BJ (cell line): ENCODE measurements around the gene CYB5R3. TPM values are rescaled to one million over a fixed set of nuclear protein-coding genes. Genes with fewer than 3 reads are reported as not detected.

Experiments used
- CTCF ChIA-PET: fragments of 350-600 bp; formaldehyde crosslinking; extraction: SDS; loops from one replicate; lab custom pipeline; 2021; ENCODE audit warnings: antibody characterized with exemption, inconsistent platforms; lab: Yijun Ruan, JAX
- POLR2A ChIA-PET: fragments of 300-600 bp; sonication (Branson Sonifier 250); formaldehyde crosslinking; extraction: SDS; loops from one replicate; lab custom pipeline; 2021; ENCODE audit warnings: antibody characterized with exemption; lab: Charles Lee
- DNase-seq: peaks from one replicate; pipeline ENCODE4 v3.0.0-alpha.2; 2011; ENCODE audit warnings: low read depth
- H3K27me3 ChIP-seq: 2 replicates; pipeline ENCODE4 v1.6.0; 2011; ENCODE audit warnings: low read length; ENCODE audit not compliant: control insufficient read depth, insufficient read depth
- H3K36me3 ChIP-seq: 2 replicates; pipeline ENCODE4 v1.5.1; 2011; ENCODE audit warnings: low read length; ENCODE audit not compliant: control insufficient read depth, insufficient read depth
- H3K4me3 ChIP-seq: 2 replicates; pipeline ENCODE4 v1.5.1; 2011; ENCODE audit warnings: low read depth, mild to moderate bottlenecking, control low read depth, low read length
- polyA plus RNA-seq: library from polyadenylated mRNA; depleted of rRNA; stranded (reverse); fragments of >200 nt; gene quantifications from 2 replicates; pipeline ENCODE4 v1.2.3, GENCODE V29; 2011
- TF ChIP-seq, protein P1 (sequence below): IDR thresholded peaks from 2 replicates; pipeline ENCODE4 v1.5.1; 2011; ENCODE audit warnings: low read depth, mild to moderate bottlenecking, control low read depth, inconsistent platforms, low read length, moderate library complexity; ENCODE audit not compliant: insufficient read depth

CYB5R3 gene
- polyA plus RNA-seq, 1 experiment: 418 TPM

DNA sequence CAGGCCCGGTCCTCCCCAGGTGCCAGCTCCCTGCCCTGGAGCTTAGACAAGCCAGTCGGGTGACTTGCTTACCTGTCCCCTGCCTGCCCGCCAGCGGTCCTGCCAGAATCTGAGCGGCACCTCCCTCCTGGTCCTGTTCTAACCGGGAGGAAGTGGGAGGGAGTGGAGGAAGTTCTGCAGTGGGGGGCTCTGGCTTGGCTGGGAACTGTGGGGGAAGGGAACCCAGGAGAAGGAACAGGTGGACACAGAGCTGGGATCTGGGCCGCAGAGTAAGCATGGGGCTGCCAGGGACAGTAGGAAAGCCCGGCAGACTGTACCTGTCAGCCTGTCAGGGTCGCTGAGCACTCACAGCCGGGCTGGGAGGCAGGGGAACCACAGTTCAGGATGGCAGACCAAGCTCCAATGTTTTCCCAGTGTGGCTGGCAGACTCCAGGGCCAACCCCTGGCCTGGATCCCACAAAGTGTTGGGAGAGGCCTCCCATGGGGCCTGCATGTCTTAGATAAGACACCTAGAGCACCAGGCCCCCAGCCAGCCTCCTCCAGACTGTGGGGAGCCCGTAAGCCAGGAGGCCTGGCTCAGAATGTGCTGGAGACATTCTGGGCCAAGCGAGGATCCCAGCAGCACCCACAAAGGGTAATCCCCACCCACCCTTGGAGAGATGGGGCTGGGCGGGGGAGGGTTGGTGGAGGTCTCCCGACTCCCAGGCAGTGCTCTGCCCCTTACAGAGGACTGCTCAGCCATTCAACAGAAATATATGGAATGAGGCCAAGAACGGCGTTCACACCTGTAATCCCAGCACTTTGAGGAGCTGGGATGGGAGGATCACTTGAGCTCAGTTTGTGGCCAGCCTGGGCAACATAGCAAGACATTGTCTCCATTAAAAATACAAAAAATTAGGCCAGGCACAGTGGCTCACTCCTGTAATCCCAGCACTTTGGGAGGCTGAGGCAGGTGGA, 2.3 kb downstream of the CYB5R3 start:
- POLR2A ChIA-PET: interaction anchor here (0.6 to 0.9 kb wide), 2 partner anchors 11 to 32 kb away, joined by 3 to 5 read pairs; partner anchors contain the start of gene POLDIP3
- TF ChIP-seq, protein P1, sequence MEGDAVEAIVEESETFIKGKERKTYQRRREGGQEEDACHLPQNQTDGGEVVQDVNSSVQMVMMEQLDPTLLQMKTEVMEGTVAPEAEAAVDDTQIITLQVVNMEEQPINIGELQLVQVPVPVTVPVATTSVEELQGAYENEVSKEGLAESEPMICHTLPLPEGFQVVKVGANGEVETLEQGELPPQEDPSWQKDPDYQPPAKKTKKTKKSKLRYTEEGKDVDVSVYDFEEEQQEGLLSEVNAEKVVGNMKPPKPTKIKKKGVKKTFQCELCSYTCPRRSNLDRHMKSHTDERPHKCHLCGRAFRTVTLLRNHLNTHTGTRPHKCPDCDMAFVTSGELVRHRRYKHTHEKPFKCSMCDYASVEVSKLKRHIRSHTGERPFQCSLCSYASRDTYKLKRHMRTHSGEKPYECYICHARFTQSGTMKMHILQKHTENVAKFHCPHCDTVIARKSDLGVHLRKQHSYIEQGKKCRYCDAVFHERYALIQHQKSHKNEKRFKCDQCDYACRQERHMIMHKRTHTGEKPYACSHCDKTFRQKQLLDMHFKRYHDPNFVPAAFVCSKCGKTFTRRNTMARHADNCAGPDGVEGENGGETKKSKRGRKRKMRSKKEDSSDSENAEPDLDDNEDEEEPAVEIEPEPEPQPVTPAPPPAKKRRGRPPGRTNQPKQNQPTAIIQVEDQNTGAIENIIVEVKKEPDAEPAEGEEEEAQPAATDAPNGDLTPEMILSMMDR: no peak
- CTCF ChIA-PET: interaction anchor here (0.7 to 1.0 kb wide), 2 partner anchors 11 to 15 kb away, joined by 3 to 4 read pairs; no protein-coding TSS in a partner anchor
- no peak for DNase-seq
- Histone ChIP-seq H3K4me3 (no peak overlapping the region), H3K36me3 (peaks cover 1% of the 10 kb centered on the region; the same call in 1 of the 2 replicates), H3K27me3 (no peaks in the 10 kb centered on the region)

DNA sequence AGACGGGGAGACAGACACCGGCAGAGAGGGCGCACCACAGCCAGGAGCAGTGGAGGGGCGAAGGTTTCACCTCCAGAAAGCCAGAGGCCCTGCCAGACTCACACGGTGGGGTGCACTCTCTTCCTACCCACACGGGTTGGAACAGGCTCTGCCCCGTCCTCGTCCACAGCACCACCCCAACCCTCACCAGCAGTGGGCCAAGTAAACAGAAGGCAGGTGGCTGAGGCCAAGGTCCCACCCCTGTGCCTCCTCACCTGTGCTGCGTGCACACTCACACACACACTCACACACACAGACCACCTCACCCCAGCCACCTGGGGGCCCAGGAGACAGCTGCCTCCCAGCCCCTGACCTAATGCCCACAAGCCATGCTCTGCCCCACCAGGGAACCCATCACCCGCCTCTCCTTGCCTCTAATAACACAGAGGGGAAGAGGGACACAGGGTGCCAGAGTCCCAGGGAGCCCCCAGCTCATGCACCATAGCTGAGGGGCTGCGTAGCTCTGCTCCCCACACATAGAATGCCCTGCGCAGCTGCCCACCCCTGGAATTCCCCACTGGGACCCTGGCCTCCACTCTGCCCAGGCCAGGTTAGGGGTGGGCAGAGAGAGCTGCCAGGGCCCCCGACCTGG, 3.1 kb downstream of the CYB5R3 start:
- POLR2A ChIA-PET: no interaction called here
- Histone ChIP-seq H3K27me3 (no peaks in the 10 kb centered on the region), H3K4me3 (no peak overlapping the region), H3K36me3 (peaks cover 1% of the 10 kb centered on the region; the same call in 1 of the 2 replicates)
- DNase-seq: no peak
- CTCF ChIA-PET: no interaction called here
- TF ChIP-seq, protein P1: no peak

DNA sequence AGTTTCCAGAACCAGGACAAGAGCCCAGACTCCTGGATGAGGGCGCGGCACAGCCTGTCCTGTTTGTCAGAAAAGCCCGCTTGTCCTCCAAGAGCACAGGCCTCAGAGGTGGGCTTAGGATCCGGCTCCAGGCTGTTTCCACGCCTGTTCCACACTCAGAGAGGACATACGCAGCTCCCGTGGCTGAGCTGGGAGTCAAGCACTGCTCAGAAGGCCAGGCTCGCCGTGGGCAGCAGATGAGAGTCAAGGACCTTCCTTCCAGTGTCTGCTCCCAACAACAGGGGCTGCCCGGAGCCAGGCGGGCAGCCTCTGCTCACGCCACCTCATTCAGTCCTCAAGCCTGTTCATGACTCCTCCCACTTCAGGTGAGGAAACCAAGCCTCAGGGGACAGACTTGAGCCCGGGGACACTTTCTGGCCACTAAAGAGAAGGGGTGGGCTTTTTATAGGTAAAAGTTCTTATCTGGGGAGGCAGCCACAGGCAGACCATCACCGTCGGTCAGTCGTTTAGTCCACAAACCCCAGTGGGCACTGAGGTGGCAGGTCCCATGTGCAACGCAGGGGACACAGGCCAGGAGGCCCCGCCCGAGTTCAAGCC, 3.8 kb downstream of the CYB5R3 start:
- H3K36me3 ChIP-seq: peaks cover 1% of the 10 kb centered on the region; the same call in 1 of the 2 replicates
- TF ChIP-seq, protein P1: no peak
- DNase-seq: no peak
- H3K27me3 ChIP-seq: no peaks in the 10 kb centered on the region
- no peak overlapping the region for H3K4me3 ChIP-seq
- ChIA-PET CTCF (interaction anchor here (1.8 kb wide), 1 partner anchor 24 kb away, joined by 6 read pairs; no protein-coding TSS in a partner anchor), POLR2A (no interaction called here)

DNA sequence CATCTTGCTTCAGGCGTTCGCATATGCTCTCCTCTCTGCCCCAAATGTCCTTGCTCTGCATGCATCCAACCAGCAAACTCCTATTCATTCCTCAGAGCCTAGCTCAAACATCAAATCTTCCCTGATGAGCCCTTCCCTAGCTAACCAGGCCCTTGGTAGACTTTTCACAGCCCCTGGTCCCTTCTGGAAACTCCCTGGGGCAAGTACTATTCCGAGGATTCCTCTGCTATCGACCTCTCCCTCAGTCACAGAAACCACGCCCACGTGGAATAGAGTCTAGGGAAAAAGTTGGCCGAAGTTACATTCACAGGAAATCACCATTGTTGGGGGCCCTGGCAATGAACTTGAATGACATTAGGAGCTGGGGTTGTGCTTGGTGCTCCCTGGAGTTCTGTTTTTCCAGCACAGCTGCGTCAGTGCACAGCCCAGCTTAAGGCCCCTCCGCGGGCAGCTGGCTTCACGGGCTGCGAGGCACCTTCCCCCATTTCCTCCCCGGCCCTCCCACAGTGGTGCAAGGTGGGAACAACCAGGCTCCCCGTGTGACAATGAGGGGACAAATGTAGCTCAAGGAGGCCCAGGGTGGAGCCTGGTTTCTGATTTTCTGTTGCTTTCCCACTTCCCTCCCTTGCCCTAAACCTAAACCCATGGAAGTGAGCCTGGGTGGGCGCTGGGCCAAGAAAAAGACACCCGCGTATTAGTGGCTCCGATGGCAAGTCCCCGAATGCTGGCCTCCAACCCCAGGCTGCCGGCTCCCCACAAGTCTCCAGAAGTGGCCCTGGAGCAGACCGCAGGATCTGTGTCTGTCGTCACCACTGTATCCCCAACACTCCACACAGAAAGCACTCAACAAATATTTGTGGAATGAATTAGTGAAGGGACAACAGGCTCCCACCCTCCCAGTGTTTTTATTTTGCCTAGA, 4.5 kb downstream of the CYB5R3 start:
- ChIA-PET CTCF (interaction anchor here (0.6 to 1.8 kb wide), 4 partner anchors 9 to 175 kb away, joined by 3 to 6 read pairs (median 4); no protein-coding TSS in a partner anchor), POLR2A (interaction anchor here (0.7 kb wide), 1 partner anchor 31 kb away, joined by 3 read pairs; no protein-coding TSS in a partner anchor)
- Histone ChIP-seq H3K27me3 (no peaks in the 10 kb centered on the region), H3K4me3 (no peak overlapping the region), H3K36me3 (peaks cover 1% of the 10 kb centered on the region; the same call in 1 of the 2 replicates)
- TF ChIP-seq, protein P1: no peak
- DNase-seq: no peak
